Stimulated activated CD4-positive, alpha-beta T cell treated with anti-CD3 and anti-CD28 coated beads, Interleukin-1b, Interleukin-23, amount 100 ng/mL, for 4 hours (primary cell): Measurements from ENCODE around the gene SMIM13.

Source experiments
- DNase-seq, 2 donors: peaks; one replicate each; pipeline ENCODE4 v3.0.0-alpha.2; 2020; ENCODE audit warnings: low read depth in 2 of 2

The SMIM13 gene

GRCh38 chr6:11093626-11094410, at the start of gene SMIM13:
TSS of gene SMIM13 (plus strand) at chr6:11093834. CDS start at chr6:11094314, 480 bp downstream.
- peak; percentile 90 for DNase-seq

- no peak for DNase-seq
These were observed 49.5 kb upstream of the SMIM13 start, which contains the start of gene ELOVL2 for GRCh38 chr6:11043961-11044711. TSS of gene ELOVL2 (minus strand) at chr6:11044305. CDS start at chr6:11044230, 75 bp downstream.

GRCh38 chr6:11044712-11045167, 48.9 kb upstream of the SMIM13 start:
- no peak for DNase-seq

DNA sequence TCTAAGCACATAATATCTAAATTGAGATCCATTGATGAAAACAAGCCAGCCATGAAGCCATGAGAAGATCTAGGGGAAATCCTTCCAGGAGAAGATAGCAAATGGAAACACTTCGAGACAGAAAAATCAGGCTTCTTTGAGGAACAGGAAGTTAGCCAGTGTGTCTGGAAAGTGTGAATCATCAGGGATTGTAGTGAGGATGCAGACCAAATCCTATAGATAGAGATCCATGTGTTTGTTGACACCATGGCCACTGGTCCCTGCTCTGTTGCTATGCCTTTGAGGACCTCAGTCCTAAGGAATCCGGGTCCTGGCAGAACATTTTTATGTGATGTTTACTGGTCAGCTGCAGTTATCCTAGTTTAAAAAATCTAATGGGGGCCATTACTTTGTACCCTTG, 42.9 kb upstream of the SMIM13 start:
- no peak for DNase-seq

DNA sequence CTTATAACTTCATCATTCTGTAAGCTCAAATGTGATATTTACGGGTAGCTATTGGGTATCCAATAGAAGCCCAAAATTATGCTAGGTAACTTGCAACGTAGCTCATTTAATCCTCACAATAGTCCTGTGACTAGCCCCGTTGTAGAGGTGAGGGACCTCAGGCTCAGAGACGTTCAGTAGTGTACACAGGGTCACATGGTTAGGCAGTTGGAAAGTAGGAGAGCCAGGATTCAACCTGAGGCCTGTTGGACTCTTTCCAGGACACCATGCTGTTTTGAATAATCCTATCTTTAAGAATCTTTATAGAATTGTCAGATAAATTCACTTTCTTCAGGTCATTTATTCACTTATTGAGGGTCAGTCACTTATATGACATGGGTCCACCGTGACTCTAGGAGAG, 40.3 kb upstream of the SMIM13 start:
- DNase-seq: no peak

GRCh38 chr6:11054722-11055121, 38.9 kb upstream of the SMIM13 start:
- DNase-seq: no peak

DNA sequence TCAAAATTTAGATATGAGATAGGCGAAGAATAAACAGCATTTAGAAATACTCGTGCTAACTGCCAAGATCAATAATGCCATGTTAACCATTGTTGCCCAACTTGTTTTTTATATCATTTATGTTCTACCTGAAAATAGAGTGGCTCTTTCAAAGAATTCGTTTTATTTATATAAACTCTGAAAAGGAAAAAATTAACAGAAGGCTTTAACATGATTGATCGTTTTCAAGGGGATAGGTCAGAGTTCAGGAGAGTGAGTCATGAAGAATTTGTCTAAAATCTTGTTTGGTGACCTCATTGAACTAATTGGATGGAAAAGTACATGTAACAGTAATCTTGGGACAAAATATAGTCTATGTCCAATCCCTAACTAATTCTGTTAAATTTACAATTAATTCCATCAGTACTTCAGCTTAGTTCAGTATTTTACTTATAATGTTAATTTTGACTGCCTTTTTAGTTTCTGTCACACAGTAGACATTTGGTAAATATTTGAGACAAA, 38.5 kb upstream of the SMIM13 start:
- no peak for DNase-seq

DNA sequence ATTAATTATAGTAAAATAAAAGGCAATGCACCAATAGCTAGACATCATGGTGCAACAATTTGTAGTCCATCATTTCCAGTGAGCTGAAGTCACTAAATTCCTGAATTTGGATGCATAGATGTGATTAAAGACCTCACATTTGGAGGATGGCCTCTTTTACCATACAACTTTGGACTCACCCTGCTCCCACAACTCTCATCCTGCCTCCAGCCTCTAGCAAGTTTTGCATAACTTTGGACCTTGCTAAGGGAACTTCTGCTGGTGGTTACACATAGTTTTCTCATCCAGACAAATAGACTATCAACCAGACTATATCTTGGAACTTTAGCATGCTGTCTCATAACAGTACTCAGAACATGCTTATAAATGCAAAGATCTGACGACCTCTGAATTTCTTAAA, 36.8 kb upstream of the SMIM13 start:
- DNase-seq: no peak

GRCh38 chr6:11058406-11058805, 35.2 kb upstream of the SMIM13 start:
- DNase-seq: no peak

DNA sequence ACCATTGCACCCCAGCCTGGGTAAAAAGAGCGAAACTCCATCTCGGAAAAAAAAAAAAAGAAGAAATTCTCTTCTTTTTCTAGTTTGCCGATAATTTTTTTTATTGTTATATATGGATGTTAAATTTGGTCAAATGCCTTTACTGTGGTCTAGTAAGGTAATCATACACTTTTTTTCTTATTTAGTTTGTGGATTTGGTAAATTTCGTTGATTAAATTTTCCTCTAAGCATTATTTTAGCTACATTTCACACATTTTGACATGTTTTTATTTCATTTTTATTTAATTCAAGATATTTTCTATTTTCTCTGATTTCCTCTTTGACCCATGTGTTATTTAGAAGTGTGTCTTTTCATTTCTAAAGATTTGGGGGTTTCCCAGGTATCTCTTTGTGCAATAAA, 31.6 kb upstream of the SMIM13 start:
- DNase-seq: no peak

DNA sequence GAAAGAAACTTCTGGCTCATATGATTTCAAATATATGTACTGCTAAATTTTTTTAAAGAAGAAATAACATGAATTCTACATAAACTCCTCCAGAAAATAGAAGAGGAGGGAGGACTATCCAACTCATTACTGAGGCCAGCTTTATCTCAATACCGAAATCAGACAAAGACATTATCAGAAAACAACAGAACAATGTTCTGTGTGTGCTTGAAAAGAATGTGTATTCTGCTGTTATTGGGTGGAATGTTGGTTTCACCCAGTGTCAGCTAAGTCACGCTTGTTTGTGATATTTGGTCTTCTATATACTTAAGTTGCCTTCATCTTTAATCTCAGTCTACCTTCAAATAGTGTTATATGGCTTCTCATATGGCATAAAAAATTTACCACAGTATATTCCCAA, 30.9 kb upstream of the SMIM13 start:
- no peak for DNase-seq

- DNase-seq: no peak
These were observed 28.8 kb upstream of the SMIM13 start for GRCh38 chr6:11064836-11065235.

DNA sequence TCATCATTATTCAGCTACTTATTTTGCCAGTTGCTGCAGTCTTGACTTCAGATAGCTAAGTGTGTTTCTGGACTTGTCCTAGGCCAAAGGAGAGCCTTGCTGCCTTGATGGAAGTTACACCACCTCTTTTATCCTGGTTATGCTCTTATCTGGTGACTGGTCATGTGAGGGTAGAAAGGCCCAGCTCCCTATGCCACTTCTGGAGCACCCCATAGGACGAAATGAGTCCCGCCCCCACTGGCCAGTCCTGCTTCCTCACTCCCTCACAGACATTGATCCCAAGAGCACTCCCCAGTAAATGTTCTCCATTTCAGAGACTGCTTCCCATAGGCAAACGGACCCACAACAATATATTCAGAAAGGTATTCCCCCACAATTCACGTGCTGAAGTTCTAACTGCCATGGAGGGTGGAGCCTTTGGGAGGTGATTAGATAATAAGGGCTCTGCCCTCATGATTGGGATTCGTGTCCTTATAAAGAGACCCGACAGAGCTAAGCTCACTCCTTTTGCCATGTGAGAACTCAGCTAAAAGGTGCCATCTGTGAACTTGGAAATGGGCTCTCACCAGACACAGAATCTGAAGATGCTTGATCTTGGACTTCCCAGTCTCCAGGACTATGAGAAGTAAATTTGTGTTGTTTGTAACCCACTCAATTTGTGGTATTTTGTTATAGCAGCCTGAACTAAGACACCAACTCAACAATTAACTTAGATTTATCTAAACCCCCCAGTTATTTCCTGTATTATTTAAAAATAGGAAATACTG, 28.0 kb upstream of the SMIM13 start:
- no peak for DNase-seq

DNA sequence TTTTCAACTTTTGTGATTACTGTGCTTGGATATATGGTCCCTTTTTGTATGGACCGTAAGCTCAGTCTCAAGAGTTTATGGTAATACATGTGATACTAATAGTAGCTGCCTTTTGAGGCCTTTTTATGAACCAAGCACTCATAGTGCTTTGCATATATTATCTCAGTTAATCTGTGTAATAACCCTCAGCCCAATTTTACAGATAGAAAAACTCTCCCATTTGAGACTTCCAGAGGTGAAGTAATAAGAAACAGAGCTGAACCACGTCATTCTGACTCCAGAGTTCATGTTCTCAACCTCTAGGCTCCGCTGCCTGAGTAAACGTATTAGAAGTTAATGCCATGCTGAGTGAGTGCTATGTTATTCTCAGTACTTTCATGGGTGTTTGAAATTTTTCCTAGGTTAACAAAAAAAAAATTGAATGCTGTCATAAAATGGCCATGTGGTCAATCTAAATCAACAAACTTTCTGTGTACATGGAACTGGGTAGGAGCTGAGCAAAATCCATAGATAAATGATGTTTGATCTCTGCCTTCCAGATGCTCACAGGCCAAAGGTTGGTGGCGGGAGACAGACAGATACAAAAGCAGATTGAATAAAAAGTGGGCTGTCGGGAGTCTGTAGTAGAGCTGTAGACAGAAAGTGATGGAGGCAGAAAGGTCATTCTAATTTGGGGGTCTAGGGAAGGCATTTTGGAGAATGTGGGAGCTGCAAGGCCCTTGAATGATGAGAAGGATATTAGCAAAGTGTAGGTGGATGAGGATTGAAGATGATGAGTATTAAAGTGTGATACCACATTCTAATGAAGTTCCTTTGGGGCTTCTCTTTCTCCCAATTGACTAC, 26.9 kb upstream of the SMIM13 start:
- DNase-seq: no peak

DNA sequence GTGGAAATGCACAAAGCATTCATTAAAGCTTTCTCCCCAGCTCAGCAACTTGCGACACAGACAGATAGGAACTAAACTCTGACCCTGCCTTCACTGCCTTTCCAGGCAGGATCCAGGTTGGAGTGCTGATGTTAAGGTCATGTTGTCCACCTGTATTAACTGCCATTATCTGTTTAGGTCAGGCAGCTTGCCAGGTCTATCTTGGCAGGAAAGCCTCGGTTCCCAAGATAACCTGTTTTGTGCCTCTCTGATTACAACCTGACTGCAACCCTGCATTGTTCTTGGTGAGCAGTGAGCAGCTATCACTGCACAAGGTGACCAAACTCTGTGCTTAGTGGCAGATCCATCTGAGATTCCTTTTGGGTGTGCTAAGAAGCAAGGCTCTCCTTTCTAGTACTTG, 26.3 kb upstream of the SMIM13 start:
- DNase-seq: no peak

- DNase-seq: no peak
These were observed 23.9 kb upstream of the SMIM13 start for GRCh38 chr6:11069760-11070159.

DNA sequence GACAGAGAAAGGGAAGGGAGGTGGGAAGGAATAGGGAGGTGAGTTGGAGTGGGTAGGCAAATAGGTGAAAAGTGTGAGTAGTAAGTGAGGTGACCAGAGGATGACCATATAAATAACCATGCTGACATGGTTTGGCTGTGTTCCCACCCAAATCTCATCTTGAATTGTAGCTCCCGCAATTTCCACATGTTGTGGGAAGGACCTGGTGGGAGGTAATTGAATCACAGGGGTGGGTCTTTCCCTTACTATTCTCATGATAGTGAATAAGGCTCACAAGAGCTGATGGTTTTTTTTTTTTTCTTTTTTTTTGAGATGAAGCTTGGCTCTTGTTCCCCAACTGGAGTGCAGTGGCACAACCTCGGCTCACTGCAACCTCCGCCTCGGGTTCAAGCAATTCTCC, 21.5 kb upstream of the SMIM13 start:
- DNase-seq: no peak

- no peak for DNase-seq
These were observed 17.1 kb upstream of the SMIM13 start for GRCh38 chr6:11076540-11076939.

- DNase-seq: no peak
These were observed 15.4 kb upstream of the SMIM13 start for GRCh38 chr6:11078266-11078665.

GRCh38 chr6:11080296-11080695, 13.3 kb upstream of the SMIM13 start:
- DNase-seq: no peak

- DNase-seq: no peak
These were observed 10.1 kb upstream of the SMIM13 start for GRCh38 chr6:11083491-11083890.
